Measurements from ENCODE around the gene CINP.
A peak's percentile ranks its signal among the peaks of the same experiment; 100 is the strongest.

Gene CINP

DNA sequence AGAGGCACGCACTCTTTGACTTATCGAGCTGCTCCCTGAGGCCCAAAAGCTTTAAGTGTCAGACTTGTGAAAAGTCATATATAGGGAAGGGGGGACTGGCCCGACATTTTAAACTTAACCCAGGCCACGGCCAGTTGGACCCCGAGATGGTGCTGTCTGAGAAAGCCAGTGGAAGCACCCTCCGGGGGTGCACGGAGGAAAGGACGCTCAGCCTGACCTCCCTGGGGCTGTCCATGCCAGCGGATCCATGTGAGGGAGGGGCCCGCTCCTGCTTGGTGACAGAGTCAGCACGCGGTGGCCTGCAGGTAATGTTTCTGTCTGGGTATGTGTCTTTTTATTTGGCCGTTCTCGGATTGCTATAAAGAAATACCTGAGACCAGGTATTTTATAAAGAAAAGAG is 36.1 kb downstream of the CINP start:
- DNase-seq = no peak
- no peaks in the 10 kb centered on the region for H4K20me1 ChIP-seq (ENCODE audit: insufficient read depth, low read length)
- TF ChIP-seq EZH2phosphoT487 (IDR thresholded peaks at IDR 0.05; ENCODE audit: low read length) (no peak), EZH2 (optimal IDR thresholded peaks at IDR 0.05; ENCODE audit: low read depth, low read length) (no peak)
- TF ChIP-seq, protein P1, sequence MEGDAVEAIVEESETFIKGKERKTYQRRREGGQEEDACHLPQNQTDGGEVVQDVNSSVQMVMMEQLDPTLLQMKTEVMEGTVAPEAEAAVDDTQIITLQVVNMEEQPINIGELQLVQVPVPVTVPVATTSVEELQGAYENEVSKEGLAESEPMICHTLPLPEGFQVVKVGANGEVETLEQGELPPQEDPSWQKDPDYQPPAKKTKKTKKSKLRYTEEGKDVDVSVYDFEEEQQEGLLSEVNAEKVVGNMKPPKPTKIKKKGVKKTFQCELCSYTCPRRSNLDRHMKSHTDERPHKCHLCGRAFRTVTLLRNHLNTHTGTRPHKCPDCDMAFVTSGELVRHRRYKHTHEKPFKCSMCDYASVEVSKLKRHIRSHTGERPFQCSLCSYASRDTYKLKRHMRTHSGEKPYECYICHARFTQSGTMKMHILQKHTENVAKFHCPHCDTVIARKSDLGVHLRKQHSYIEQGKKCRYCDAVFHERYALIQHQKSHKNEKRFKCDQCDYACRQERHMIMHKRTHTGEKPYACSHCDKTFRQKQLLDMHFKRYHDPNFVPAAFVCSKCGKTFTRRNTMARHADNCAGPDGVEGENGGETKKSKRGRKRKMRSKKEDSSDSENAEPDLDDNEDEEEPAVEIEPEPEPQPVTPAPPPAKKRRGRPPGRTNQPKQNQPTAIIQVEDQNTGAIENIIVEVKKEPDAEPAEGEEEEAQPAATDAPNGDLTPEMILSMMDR (IDR thresholded peaks at IDR 0.05; ENCODE audit: low read length) = no peak

DNA sequence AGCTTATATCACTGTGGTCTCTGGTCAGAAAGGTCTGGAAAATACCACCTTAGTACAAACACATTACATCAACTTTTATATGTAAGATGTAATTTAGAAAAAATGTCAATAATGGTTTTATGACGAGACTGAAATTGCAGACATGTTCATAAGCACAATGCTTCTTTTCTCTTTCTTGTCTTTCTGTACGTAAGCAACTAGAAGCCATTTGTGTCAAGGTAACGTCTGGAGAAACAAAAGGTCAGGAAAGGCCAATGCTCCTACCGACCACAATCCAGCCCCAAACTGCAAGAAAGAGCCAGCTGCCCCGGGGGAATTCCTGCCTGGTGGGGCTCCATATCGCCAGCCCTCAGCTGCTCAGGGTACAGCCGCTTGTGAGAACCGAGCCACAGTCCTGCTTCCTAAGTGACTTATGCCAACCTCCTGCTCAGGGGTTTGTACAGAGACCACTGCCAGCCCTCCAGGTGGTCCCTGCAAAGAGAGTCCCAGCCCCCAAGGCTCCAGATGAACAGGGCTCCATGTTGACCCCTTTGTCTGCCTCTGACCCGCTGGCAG is 36.8 kb downstream of the CINP start:
- H4K20me1 ChIP-seq (ENCODE audit: insufficient read depth, low read length) = no peaks in the 10 kb centered on the region
- no peak overlapping the region for H3K27ac ChIP-seq (ENCODE audit: low read length)
- no peaks in the 10 kb centered on the region for H3K4me1 ChIP-seq (ENCODE audit: low read length)
- TF ChIP-seq, protein P1 (IDR thresholded peaks at IDR 0.05; ENCODE audit: low read length) = no peak
- TF ChIP-seq EZH2 (optimal IDR thresholded peaks at IDR 0.05; ENCODE audit: low read depth, low read length) (no peak), EZH2phosphoT487 (IDR thresholded peaks at IDR 0.05; ENCODE audit: low read length) (no peak)
- no peak for DNase-seq
- H3K27me3 ChIP-seq (replicated peaks; ENCODE audit: insufficient read depth, low read length) = no peaks in the 10 kb centered on the region
- no peak overlapping the region for H3K4me3 ChIP-seq (ENCODE audit: low read length)
- no peaks in the 10 kb centered on the region for H3K79me2 ChIP-seq (ENCODE audit: low read length)
- H3F3A ChIP-seq (ENCODE audit: insufficient read depth, low read length) = no peaks in the 10 kb centered on the region
- no peaks in the 10 kb centered on the region for H3K36me3 ChIP-seq (replicated peaks; ENCODE audit: insufficient read depth, low read length)
- H3K9me3 ChIP-seq (replicated peaks; ENCODE audit: insufficient read depth, low read length) = no peaks in the 10 kb centered on the region
- no peak overlapping the region for H3K9ac ChIP-seq (ENCODE audit: low read length)
- no peaks in the 10 kb centered on the region for H3K9me2 ChIP-seq (replicated peaks; ENCODE audit: insufficient read depth, low read length)
- H3K4me2 ChIP-seq (ENCODE audit: low read depth, low read length) = no peak overlapping the region
- H2AFZ ChIP-seq (ENCODE audit: low read length) = no peak overlapping the region

More for the DNA sequence above, 36.1 kb downstream of the CINP start:
- no peak overlapping the region for H3K4me3 ChIP-seq (ENCODE audit: low read length)
- H3K4me1 ChIP-seq (ENCODE audit: low read length) = no peaks in the 10 kb centered on the region
- no peak overlapping the region for H3K27ac ChIP-seq (ENCODE audit: low read length)
- H3K9me2 ChIP-seq (replicated peaks; ENCODE audit: insufficient read depth, low read length) = no peaks in the 10 kb centered on the region
- H3F3A ChIP-seq (ENCODE audit: insufficient read depth, low read length) = no peaks in the 10 kb centered on the region
- no peak overlapping the region for H3K4me2 ChIP-seq (ENCODE audit: low read depth, low read length)
- no peaks in the 10 kb centered on the region for H3K79me2 ChIP-seq (ENCODE audit: low read length)
- no peak overlapping the region for H2AFZ ChIP-seq (ENCODE audit: low read length)
- H3K36me3 ChIP-seq (replicated peaks; ENCODE audit: insufficient read depth, low read length) = no peaks in the 10 kb centered on the region
- no peaks in the 10 kb centered on the region for H3K27me3 ChIP-seq (replicated peaks; ENCODE audit: insufficient read depth, low read length)
- H3K9me3 ChIP-seq (replicated peaks; ENCODE audit: insufficient read depth, low read length) = no peaks in the 10 kb centered on the region
- H3K9ac ChIP-seq (ENCODE audit: low read length) = no peak overlapping the region

DNA sequence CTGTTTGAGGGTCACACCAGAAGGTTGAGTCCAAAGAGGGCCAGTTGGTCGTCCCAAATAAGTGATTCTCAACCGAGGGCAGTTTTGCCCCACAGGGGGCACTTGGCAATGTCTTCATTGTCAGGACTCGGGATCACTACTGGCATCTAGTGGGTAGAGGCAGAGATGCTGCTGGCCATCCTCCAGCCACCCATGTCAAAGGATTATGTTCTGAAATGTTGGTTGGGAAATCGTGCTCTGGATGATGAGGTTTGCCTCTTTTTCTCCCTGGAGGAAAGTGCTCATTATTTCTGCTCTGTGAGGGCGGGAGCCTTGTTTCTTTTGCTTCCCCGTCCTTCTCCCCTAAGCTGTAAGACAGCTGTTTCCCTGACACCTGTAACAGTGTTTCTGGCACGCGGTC is 39.6 kb downstream of the CINP start:
- H4K20me1 ChIP-seq (ENCODE audit: insufficient read depth, low read length) = no peaks in the 10 kb centered on the region
- TF ChIP-seq, protein P1 (IDR thresholded peaks at IDR 0.05; ENCODE audit: low read length) = peak; percentile 37
- no peak for TF ChIP-seq EZH2phosphoT487 (IDR thresholded peaks at IDR 0.05; ENCODE audit: low read length)
- no peak overlapping the region for H3K9ac ChIP-seq (ENCODE audit: low read length)
- H3K9me3 ChIP-seq (replicated peaks; ENCODE audit: insufficient read depth, low read length) = no peaks in the 10 kb centered on the region
- H3K9me2 ChIP-seq (replicated peaks; ENCODE audit: insufficient read depth, low read length) = no peaks in the 10 kb centered on the region
- peaks cover 5% of the 10 kb centered on the region; the same call in 1 of the 2 replicates for H3F3A ChIP-seq (ENCODE audit: insufficient read depth, low read length)
- H3K27me3 ChIP-seq (replicated peaks; ENCODE audit: insufficient read depth, low read length) = no peaks in the 10 kb centered on the region
- no peak overlapping the region for H3K4me3 ChIP-seq (ENCODE audit: low read length)
- H3K79me2 ChIP-seq (ENCODE audit: low read length) = peaks cover 4% of the 10 kb centered on the region; the same call in 1 of the 2 replicates
- no peak overlapping the region for H3K4me2 ChIP-seq (ENCODE audit: low read depth, low read length)
- no peak overlapping the region for H3K27ac ChIP-seq (ENCODE audit: low read length)
- DNase-seq = peak; percentile 32
- no peaks in the 10 kb centered on the region for H3K36me3 ChIP-seq (replicated peaks; ENCODE audit: insufficient read depth, low read length)
- H3K4me1 ChIP-seq (ENCODE audit: low read length) = peaks cover 8% of the 10 kb centered on the region; the same call in 1 of the 2 replicates
- no peak overlapping the region for H2AFZ ChIP-seq (ENCODE audit: low read length)
